H1 (cell line): Measurements from ENCODE around the gene SOWAHD.

Source experiments
- EGR1 ChIP-seq: IDR thresholded peaks from 2 replicates; pipeline ENCODE4 v1.6.1; 2011; ENCODE audit warnings: low read depth, low read length, borderline replicate concordance
- EP300 ChIP-seq, 2 experiments: IDR thresholded peaks; 1 replicate in 1 of 2; 2 replicates in 1 of 2; pipeline ENCODE4 v1.6.1; 2011 to 2012; ENCODE audit warnings: low read depth in 2 of 2, low read length in 2 of 2, mild to moderate bottlenecking in 2 of 2, borderline replicate concordance in 1 of 2, inconsistent platforms in 1 of 2, moderate library complexity in 1 of 2
- POLR2A ChIP-seq, 2 experiments: IDR thresholded peaks; 1 replicate in 1 of 2; 2 replicates in 1 of 2; pipeline ENCODE4 v1.6.1; 2011; ENCODE audit warnings: low read depth in 2 of 2, low read length in 2 of 2, mild to moderate bottlenecking in 2 of 2; ENCODE audit errors: control extremely low read depth in 1 of 2
- TAF1 ChIP-seq: IDR thresholded peaks from 2 replicates; pipeline ENCODE4 v1.6.1; 2011; ENCODE audit warnings: mild to moderate bottlenecking, low read depth, low read length
- TAF7 ChIP-seq: optimal IDR thresholded peaks from 2 replicates; pipeline ENCODE3; 2011; ENCODE audit warnings: low read depth, mild to moderate bottlenecking, inconsistent platforms, low read length, moderate library complexity, borderline replicate concordance
- TBP ChIP-seq: IDR thresholded peaks from 2 replicates; pipeline ENCODE4 v1.6.1; 2011; ENCODE audit warnings: low read depth, low read length, improper control_type of control experiment

- TF ChIP-seq EP300 (IDR thresholded peaks at IDR 0.05; ENCODE audit: borderline replicate concordance in 1 of 2, low read depth in 2 of 2, low read length in 2 of 2) (no peak), TAF1 (no peak), POLR2A (IDR thresholded peaks at IDR 0.05; ENCODE audit: control extremely low read depth in 1 of 2, low read depth in 2 of 2, low read length in 2 of 2) (no peak), EGR1 (no peak), TBP (no peak), TAF7 (no peak)
These were observed 919 bp downstream of the SOWAHD start for GRCh38 chrX:119759248-119759766.
